Karpas-422 (cell line): Measurements from ENCODE around the gene MAPKAPK2. TPM values are rescaled to one million over a fixed set of nuclear protein-coding genes. Genes with fewer than 3 reads are reported as not detected.

Experiments
- DNase-seq: peaks from one replicate; pipeline ENCODE4 v3.0.0-alpha.2; 2015
- H2AFZ ChIP-seq: fragments of 200-600 bp; sonication (generic); 2 replicates; pipeline ENCODE4 v1.6.1; 2014; ENCODE audit warnings: antibody characterized with exemption, low read length, mixed read lengths
- H3K27ac ChIP-seq: fragments of 200-600 bp; sonication (generic); 2 replicates; pipeline ENCODE4 v1.5.1; 2014; ENCODE audit warnings: mild to moderate bottlenecking, low read length, moderate library complexity
- H3K27me3 ChIP-seq: fragments of 200-600 bp; sonication (generic); 2 replicates; pipeline ENCODE4 v1.6.1; 2014; ENCODE audit warnings: low read length, mixed read lengths
- H3K36me3 ChIP-seq: fragments of 200-600 bp; sonication (generic); 2 replicates; pipeline ENCODE4 v1.6.1; 2014; ENCODE audit warnings: low read length, mixed read lengths; ENCODE audit not compliant: insufficient read depth
- H3K4me1 ChIP-seq: fragments of 200-600 bp; sonication (generic); 2 replicates; pipeline ENCODE4 v1.6.1; 2014; ENCODE audit warnings: mild to moderate bottlenecking, low read length, mixed read lengths
- H3K4me2 ChIP-seq: fragments of 200-600 bp; sonication (generic); 2 replicates; pipeline ENCODE4 v1.6.1; 2014; ENCODE audit warnings: low read length, low read depth, mild to moderate bottlenecking; ENCODE audit not compliant: poor library complexity, severe bottlenecking
- H3K4me3 ChIP-seq: fragments of 200-600 bp; sonication (generic); 2 replicates; pipeline ENCODE4 v1.5.1; 2014; ENCODE audit warnings: mild to moderate bottlenecking, antibody characterized with exemption, low read length, mixed read lengths
- H3K79me2 ChIP-seq: fragments of 200-600 bp; sonication (generic); 2 replicates; pipeline ENCODE4 v1.6.1; 2014; ENCODE audit warnings: mild to moderate bottlenecking, low read length, mixed read lengths
- H3K9ac ChIP-seq: fragments of 200-600 bp; sonication (generic); 2 replicates; pipeline ENCODE4 v1.6.0; 2014; ENCODE audit warnings: low read length
- H3K9me2 ChIP-seq: fragments of 200-600 bp; sonication (generic), shearing (Covaris generic); replicated peaks from 2 replicates; pipeline ENCODE4 v1.6.0; 2014; ENCODE audit warnings: mild to moderate bottlenecking, low read length, moderate library complexity; ENCODE audit not compliant: insufficient read depth
- H3K9me3 ChIP-seq: fragments of 300-700, 200-600 bp; sonication (generic); 2 replicates; pipeline ENCODE4 v1.6.1; 2014; ENCODE audit warnings: low read length, mixed read lengths
- H4K20me1 ChIP-seq: fragments of 200-600 bp; sonication (generic); 2 replicates; pipeline ENCODE4 v1.6.1; 2014; ENCODE audit warnings: mild to moderate bottlenecking, antibody characterized with exemption, low read length, low read depth; ENCODE audit not compliant: insufficient read depth
- total RNA-seq: library from RNA; depleted of rRNA; stranded (reverse); fragments of >200 nt; shearing (Covaris generic); gene quantifications from 2 replicates; pipeline ENCODE4 v1.2.3, GENCODE V29; 2014; ENCODE audit warnings: low replicate concordance

MAPKAPK2 gene
- total RNA-seq, 1 experiment from 2014 or later, result 19.8 TPM

DNA sequence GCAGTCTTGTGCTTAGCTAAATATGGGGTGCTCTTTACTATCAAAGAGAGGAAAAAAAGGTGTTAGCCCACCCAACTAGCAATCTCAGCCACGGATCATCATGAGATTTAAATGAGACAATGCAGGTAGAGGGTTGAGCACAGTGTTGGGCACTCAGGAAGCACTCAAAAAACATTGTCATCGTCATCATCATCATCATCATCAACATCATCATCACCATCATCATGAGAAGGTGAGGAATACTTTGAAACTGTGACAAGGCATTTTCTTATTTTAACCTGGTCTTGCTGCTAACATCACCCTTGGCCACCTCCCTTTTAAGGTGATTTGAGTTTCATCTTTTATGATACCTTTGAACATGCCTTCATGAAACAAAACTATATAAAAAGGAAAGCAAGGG is 3.3 kb upstream of the MAPKAPK2 start:
- Histone ChIP-seq H2AFZ (no peak overlapping the region), H3K27me3 (no peaks in the 10 kb centered on the region), H3K4me1 (peaks cover 73% of the 10 kb centered on the region), H3K4me3 (0 out of 2 replicates have a peak overlapping the region, but pooled peaks have one; percentile 6), H3K9me2 (no peaks in the 10 kb centered on the region), H3K4me2 (peak overlapping the region; percentile 87), H3K9ac (no peak overlapping the region), H3K9me3 (no peaks in the 10 kb centered on the region), H3K36me3 (no peaks in the 10 kb centered on the region), H3K27ac (no peak overlapping the region), H3K79me2 (no peaks in the 10 kb centered on the region), H4K20me1 (peaks cover 3% of the 10 kb centered on the region; the same call in 1 of the 2 replicates)
- DNase-seq, result no peak

DNA sequence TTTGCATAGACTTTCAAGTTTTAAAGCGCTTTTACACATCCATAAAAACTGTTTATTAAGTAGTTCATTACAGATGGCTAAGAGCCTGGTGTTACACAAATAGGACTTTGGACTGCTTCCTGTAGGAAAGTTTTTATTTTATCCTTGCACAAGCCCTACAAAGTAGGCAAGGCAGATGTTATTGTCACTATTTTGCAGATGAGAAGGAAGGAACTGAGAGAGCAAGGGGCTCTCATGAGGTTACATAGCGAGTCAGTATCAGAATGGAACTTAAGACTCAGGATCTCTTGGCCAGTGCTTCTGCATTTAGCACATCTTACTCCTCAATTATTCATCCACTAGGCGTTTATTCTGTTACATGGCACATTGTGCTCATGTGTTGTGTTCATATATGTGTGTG is 2.6 kb upstream of the MAPKAPK2 start:
- H2AFZ ChIP-seq, result no peak overlapping the region
- peak overlapping the region; percentile 87 for H3K4me2 ChIP-seq
- H3K9ac ChIP-seq, result no peak overlapping the region
- H3K9me3 ChIP-seq, result no peaks in the 10 kb centered on the region
- H3K79me2 ChIP-seq, result no peaks in the 10 kb centered on the region
- H4K20me1 ChIP-seq, result peaks cover 9% of the 10 kb centered on the region
- no peaks in the 10 kb centered on the region for H3K36me3 ChIP-seq
- no peaks in the 10 kb centered on the region for H3K9me2 ChIP-seq
- DNase-seq, result peak; percentile 66
- no peaks in the 10 kb centered on the region for H3K27me3 ChIP-seq
- no peak overlapping the region for H3K27ac ChIP-seq
- peaks cover 75% of the 10 kb centered on the region for H3K4me1 ChIP-seq
- peak overlapping the region; percentile 6; the same call in 1 of the 2 replicates for H3K4me3 ChIP-seq

DNA sequence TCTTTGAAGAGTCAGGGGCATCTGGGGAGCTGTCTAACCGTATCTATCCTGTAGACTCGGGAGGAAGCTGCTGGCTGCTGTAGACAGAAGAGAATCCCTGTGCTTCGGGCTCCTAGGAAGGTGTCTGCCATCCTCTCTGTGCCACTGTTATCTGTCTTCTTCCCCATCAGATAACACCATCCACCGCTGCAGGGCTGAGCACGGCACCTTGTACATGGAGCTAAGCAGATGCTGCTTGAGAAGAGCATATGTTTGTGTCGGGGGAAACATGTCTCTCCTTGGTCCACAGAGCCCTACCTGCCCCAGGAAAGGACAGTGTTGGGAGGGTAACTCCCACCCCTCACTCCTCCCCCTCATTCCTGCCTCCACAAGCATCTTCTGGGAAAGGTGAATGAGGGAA is 1.4 kb upstream of the MAPKAPK2 start:
- Histone ChIP-seq H3K27me3 (no peaks in the 10 kb centered on the region), H4K20me1 (peaks cover 21% of the 10 kb centered on the region), H3K27ac (no peak overlapping the region), H2AFZ (no peak overlapping the region), H3K9ac (no peak overlapping the region), H3K9me2 (no peaks in the 10 kb centered on the region), H3K79me2 (no peaks in the 10 kb centered on the region), H3K4me3 (no peak overlapping the region), H3K36me3 (no peaks in the 10 kb centered on the region), H3K9me3 (no peaks in the 10 kb centered on the region), H3K4me1 (peaks cover 75% of the 10 kb centered on the region), H3K4me2 (no peak overlapping the region)
- DNase-seq, result no peak

DNA sequence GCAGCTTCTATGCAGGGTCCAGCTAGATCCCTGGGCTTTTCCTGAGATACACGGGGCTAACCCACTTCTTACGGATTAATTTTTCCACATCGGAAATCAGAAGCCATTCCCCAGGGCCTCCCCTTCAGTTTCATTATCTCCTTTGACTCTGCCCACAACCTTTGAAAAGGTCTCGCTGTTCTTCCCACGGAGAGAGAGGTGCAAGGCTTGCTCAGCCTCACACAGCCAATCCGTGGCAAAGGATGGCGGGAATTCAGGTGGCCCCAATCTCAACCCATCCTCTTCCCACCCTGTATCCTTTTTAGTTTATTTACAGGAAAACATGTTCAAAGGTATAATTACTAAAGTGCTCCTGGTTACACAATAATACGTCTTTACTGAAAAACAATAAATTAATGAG is 702 bp upstream of the MAPKAPK2 start:
- Histone ChIP-seq H2AFZ (no peak overlapping the region), H3K79me2 (no peaks in the 10 kb centered on the region), H3K36me3 (no peaks in the 10 kb centered on the region), H3K9me3 (no peaks in the 10 kb centered on the region), H4K20me1 (peaks cover 22% of the 10 kb centered on the region), H3K27me3 (no peaks in the 10 kb centered on the region), H3K27ac (no peak overlapping the region), H3K9ac (no peak overlapping the region), H3K4me2 (peak overlapping the region; percentile 33), H3K4me3 (no peak overlapping the region), H3K9me2 (no peaks in the 10 kb centered on the region), H3K4me1 (peaks cover 68% of the 10 kb centered on the region)
- DNase-seq, result no peak

DNA sequence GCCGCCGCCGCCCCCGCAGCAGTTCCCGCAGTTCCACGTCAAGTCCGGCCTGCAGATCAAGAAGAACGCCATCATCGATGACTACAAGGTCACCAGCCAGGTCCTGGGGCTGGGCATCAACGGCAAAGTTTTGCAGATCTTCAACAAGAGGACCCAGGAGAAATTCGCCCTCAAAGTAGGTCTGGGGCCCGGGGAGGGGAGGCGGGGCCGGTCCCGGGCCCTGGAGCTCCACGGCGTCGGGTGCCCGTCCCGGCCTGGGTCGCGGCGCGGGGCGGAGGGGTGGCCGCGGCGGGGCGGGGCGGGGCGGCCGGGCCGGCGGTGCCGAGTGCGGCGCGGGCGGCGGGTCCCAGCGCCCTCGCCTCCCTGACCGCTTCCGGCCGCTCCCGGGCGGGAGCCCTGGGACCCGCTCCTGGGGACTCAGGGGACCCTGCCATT is 646 bp downstream of the MAPKAPK2 start:
- H3K9me2 ChIP-seq, result no peaks in the 10 kb centered on the region
- H2AFZ ChIP-seq, result 0 out of 2 replicates have a peak overlapping the region, but pooled peaks have one; percentile 53
- H3K36me3 ChIP-seq, result no peaks in the 10 kb centered on the region
- no peak overlapping the region for H3K27ac ChIP-seq
- peaks cover 55% of the 10 kb centered on the region for H3K4me1 ChIP-seq
- peaks cover 34% of the 10 kb centered on the region for H4K20me1 ChIP-seq
- H3K4me3 ChIP-seq, result peak overlapping the region; percentile 89
- peak overlapping the region; percentile 99 for H3K4me2 ChIP-seq
- no peaks in the 10 kb centered on the region for H3K79me2 ChIP-seq
- H3K9me3 ChIP-seq, result no peaks in the 10 kb centered on the region
- no peaks in the 10 kb centered on the region for H3K27me3 ChIP-seq
- peak; percentile 65 for DNase-seq
- peak overlapping the region; percentile 77 for H3K9ac ChIP-seq

DNA sequence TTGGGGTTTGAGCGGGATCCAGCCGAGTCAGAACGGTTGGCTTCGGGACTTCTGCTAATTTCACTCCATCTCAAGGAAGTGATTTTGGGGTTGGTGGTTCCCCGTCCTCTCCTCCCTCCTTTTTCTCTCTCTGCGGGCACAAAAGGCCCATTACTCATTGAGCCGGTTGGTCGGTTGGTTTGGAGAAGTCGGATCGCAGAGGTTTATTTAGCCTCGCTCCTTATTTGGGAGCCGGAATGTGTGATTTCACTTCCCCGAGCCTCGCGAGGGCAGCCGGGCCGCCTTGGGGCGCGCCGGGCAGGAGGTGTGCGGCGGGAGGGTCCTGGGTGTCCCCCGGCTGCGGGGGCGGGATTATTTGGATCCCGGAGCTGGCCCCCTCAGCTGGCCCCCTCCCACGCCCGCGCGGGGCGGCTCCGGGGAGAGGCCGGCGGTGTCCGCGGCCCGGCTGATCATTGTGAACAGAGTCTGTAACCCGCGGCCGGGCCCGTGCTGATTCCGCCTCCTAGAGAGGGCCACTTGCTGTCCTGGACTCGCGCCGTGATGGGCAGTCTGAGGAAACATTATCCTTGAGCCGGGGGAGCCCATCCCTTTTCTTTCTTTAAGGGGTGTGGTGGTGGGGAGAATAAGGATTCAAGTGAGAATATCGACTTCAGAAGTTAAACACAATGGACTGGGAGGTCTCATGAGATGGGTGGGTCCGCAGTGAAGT is 1.2 kb downstream of the MAPKAPK2 start:
- Histone ChIP-seq H3K4me2 (peak overlapping the region; percentile 99), H4K20me1 (peaks cover 38% of the 10 kb centered on the region), H3K27ac (no peak overlapping the region), H3K4me3 (peak overlapping the region; percentile 89), H3K9ac (peak overlapping the region; percentile 77), H3K9me2 (no peaks in the 10 kb centered on the region), H3K27me3 (no peaks in the 10 kb centered on the region), H3K4me1 (peaks cover 49% of the 10 kb centered on the region), H3K36me3 (no peaks in the 10 kb centered on the region), H3K79me2 (no peaks in the 10 kb centered on the region), H3K9me3 (no peaks in the 10 kb centered on the region), H2AFZ (0 out of 2 replicates have a peak overlapping the region, but pooled peaks have one; percentile 53)
- peak; percentile 71 for DNase-seq

DNA sequence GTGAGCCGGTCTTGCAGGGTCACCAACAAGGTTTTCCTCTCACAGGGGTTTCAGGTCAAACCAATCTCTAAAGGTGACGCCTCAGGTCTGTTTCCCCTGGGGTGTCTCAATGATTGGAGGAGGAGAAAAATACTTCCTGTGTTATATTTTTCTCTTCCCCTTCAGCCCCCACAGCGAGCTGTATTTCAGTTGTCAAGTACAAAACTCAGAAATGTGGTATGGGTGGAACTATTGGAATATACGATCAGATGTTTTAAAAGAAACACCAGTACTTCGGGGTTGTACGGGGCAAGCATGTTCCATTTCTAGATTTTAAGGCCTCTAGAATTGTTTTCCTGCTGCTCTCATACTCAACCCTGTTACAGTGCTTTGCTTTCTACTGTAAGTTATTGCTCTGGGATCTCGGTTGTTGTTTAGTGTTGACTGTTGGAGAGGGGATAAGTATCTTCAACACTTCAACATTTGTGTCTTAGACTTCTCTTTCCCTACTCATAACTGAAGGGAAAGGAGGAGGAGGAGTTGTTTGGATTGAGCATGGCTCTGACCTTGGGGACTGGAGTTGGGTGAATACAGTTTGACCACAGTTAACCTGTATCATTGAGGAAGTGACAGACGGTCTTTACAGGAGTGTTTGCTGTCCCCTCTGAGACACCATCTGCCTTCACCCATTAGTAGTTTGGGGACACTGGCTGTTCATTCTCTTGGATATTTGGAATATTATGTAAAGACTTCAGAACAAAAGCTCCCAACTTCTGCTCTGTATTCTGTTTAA is 2.0 kb downstream of the MAPKAPK2 start:
- H2AFZ ChIP-seq, result no peak overlapping the region
- H3K9ac ChIP-seq, result peak overlapping the region; percentile 77
- no peaks in the 10 kb centered on the region for H3K9me2 ChIP-seq
- H3K79me2 ChIP-seq, result no peaks in the 10 kb centered on the region
- peak overlapping the region; percentile 89 for H3K4me3 ChIP-seq
- H3K36me3 ChIP-seq, result no peaks in the 10 kb centered on the region
- H3K27ac ChIP-seq, result no peak overlapping the region
- peak overlapping the region; percentile 99 for H3K4me2 ChIP-seq
- no peaks in the 10 kb centered on the region for H3K27me3 ChIP-seq
- no peaks in the 10 kb centered on the region for H3K9me3 ChIP-seq
- peak; percentile 63 for DNase-seq
- peaks cover 42% of the 10 kb centered on the region for H4K20me1 ChIP-seq
- H3K4me1 ChIP-seq, result peaks cover 41% of the 10 kb centered on the region

DNA sequence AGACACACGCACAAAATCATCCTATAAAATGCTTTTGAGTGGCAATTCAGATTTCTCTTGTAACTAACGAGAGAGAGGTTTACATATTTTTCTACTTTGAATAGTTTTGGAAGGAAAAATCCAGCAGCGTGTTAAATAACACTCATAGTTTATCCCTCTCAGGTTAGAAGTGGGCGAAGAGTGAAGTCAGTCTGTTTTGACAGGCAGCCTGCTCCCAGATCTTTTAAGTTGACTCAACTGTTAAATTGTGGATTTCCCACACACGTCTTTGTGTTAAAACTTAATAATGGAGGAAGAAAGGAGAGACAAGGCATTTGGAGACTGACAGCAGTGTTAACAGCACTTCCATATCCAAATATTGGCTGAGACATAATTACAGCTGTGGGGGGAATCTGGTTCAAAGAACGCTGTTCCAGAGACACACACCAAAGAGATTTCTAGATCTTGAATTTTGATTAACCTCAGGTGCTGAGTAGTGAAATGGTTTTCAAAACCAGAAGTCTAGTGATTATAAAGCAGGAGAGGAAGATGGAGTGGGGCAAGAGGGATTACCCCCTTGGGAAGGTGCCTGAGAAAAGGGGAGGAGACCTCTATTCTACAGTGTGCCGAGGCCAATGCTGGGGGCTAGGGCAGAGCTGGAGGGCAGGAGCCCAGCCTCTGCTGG is 2.7 kb downstream of the MAPKAPK2 start:
- Histone ChIP-seq H2AFZ (no peak overlapping the region), H3K27ac (no peak overlapping the region), H3K9ac (no peak overlapping the region), H3K79me2 (no peaks in the 10 kb centered on the region), H3K36me3 (no peaks in the 10 kb centered on the region), H3K4me1 (peaks cover 34% of the 10 kb centered on the region), H3K4me2 (no peak overlapping the region), H3K9me2 (no peaks in the 10 kb centered on the region), H3K9me3 (no peaks in the 10 kb centered on the region), H3K4me3 (no peak overlapping the region), H4K20me1 (peaks cover 50% of the 10 kb centered on the region), H3K27me3 (no peaks in the 10 kb centered on the region)
- DNase-seq, result no peak
